ENCODE data around the gene ABCD1. TPM values are rescaled to one million over a fixed set of nuclear protein-coding genes. Genes with fewer than 3 reads are reported as not detected.

ABCD1 gene
- total and polyA plus RNA-seq, 4 donors: 4.0 to 10.8 (median 7.6) TPM

- TF ChIP-seq YY1 (IDR thresholded peaks at IDR 0.05) (no peak), RXRA (IDR thresholded peaks at IDR 0.05) (no peak), HNF4G (IDR thresholded peaks at IDR 0.05) (no peak), GABPA (IDR thresholded peaks at IDR 0.05 in 1 of 2, conservative IDR thresholded peaks at IDR 0.05 in 1 of 2) (no peak), TAF1 (conservative IDR thresholded peaks at IDR 0.05) (no peak), EGR1 (IDR thresholded peaks at IDR 0.05; ENCODE audit: low read depth in 2 of 2) (no peak)
- H3K27ac ChIP-seq (ENCODE audit: low read depth in 1 of 2, low read length in 2 of 2): no peak overlapping the region
- no peaks in the 10 kb centered on the region for H3K4me1 ChIP-seq (ENCODE audit: control insufficient read depth in 4 of 4, insufficient read depth in 4 of 4, low read length in 3 of 4)
- peaks cover 3 to 26% (median 5%) of the 10 kb centered on the region in 4 donors for H3K36me3 ChIP-seq (ENCODE audit: control insufficient read depth in 4 of 4, insufficient read depth in 3 of 4, low read depth in 1 of 4, low read length in 3 of 4)
- WGBS: 94% methylated on average over 9 of the region's 9 CpGs
- H3K9ac ChIP-seq (ENCODE audit: low read depth in 1 of 2, low read length in 2 of 2): no peak overlapping the region
- no peak overlapping the region for H3K4me3 ChIP-seq (ENCODE audit: low read depth in 1 of 3, low read length in 3 of 3)
- H3K9me3 ChIP-seq (ENCODE audit: control insufficient read depth in 4 of 4, low read length in 3 of 4): no peaks in the 10 kb centered on the region
- DNase-seq (ENCODE audit: low spot score): no peak
- H3K27me3 ChIP-seq (ENCODE audit: control insufficient read depth in 4 of 4, insufficient read depth in 4 of 4, low read length in 3 of 4): no peaks in the 10 kb centered on the region
These were observed 17.9 kb upstream of the ABCD1 start for GRCh38 chrX:153706799-153707198.

GRCh38 chrX:153707406-153707805 is 17.2 kb upstream of the ABCD1 start:
- 91% methylated on average over 6 of the region's 6 CpGs for WGBS
- H3K4me1 ChIP-seq (ENCODE audit: control insufficient read depth in 4 of 4, insufficient read depth in 4 of 4, low read length in 3 of 4): no peaks in the 10 kb centered on the region
- no peak for DNase-seq (ENCODE audit: low spot score)
- no peaks in the 10 kb centered on the region for H3K27me3 ChIP-seq (ENCODE audit: control insufficient read depth in 4 of 4, insufficient read depth in 4 of 4, low read length in 3 of 4)
- H3K9ac ChIP-seq (ENCODE audit: low read depth in 1 of 2, low read length in 2 of 2): no peak overlapping the region
- no peaks in the 10 kb centered on the region for H3K9me3 ChIP-seq (ENCODE audit: control insufficient read depth in 4 of 4, low read length in 3 of 4)
- no peak overlapping the region for H3K4me3 ChIP-seq (ENCODE audit: low read depth in 1 of 3, low read length in 3 of 3)
- H3K27ac ChIP-seq (ENCODE audit: low read depth in 1 of 2, low read length in 2 of 2): no peak overlapping the region
- TF ChIP-seq YY1 (IDR thresholded peaks at IDR 0.05) (no peak), SP1 (IDR thresholded peaks at IDR 0.05) (no peak), REST (IDR thresholded peaks at IDR 0.05) (no peak), ZBTB33 (IDR thresholded peaks at IDR 0.05) (no peak), EGR1 (IDR thresholded peaks at IDR 0.05; ENCODE audit: low read depth in 2 of 2) (no peak), RAD21 (IDR thresholded peaks at IDR 0.05) (no peak), HNF4A (conservative IDR thresholded peaks at IDR 0.05) (no peak), ATF3 (IDR thresholded peaks at IDR 0.05) (no peak), CTCF (IDR thresholded peaks at IDR 0.05; ENCODE audit: low read depth, low read length, missing input control) (no peak), FOXA2 (IDR thresholded peaks at IDR 0.05) (no peak)
- peaks cover 3 to 22% (median 5%) of the 10 kb centered on the region in 4 donors for H3K36me3 ChIP-seq (ENCODE audit: control insufficient read depth in 4 of 4, insufficient read depth in 3 of 4, low read depth in 1 of 4, low read length in 3 of 4)

Measured in liver (tissue), 9 donors.